Neural cell (in vitro differentiated cells): ENCODE measurements around the gene DOK4. TPM values are rescaled to one million over a fixed set of nuclear protein-coding genes. Genes with fewer than 3 reads are reported as not detected.

Source experiments
- H2AFZ ChIP-seq: fragments of 200-600, 300-800 bp; sonication (generic), shearing (Covaris generic); 2 replicates; pipeline ENCODE4 v1.6.0; 2014; ENCODE audit warnings: low read depth, mild to moderate bottlenecking, antibody characterized with exemption, low read length, moderate library complexity
- H3F3A ChIP-seq: fragments of 200-600 bp; shearing (Covaris generic); 2 replicates; pipeline ENCODE4 v1.6.1; 2016; ENCODE audit warnings: mild to moderate bottlenecking, moderate library complexity, mixed read lengths, antibody characterized with exemption, low read length; ENCODE audit not compliant: insufficient read depth, poor library complexity, severe bottlenecking
- H3K27ac ChIP-seq: fragments of 200-600, 300-800 bp; sonication (generic), shearing (Covaris generic); 2 replicates; pipeline ENCODE4 v1.5.1; 2014; ENCODE audit warnings: mild to moderate bottlenecking, low read length, moderate library complexity
- H3K27me3 ChIP-seq: fragments of 300-800, 200-600 bp; sonication (generic), shearing (Covaris generic); 2 replicates; pipeline ENCODE4 v1.6.0; 2014; ENCODE audit warnings: mild to moderate bottlenecking, low read depth, low read length, moderate library complexity; ENCODE audit not compliant: insufficient read depth
- H3K36me3 ChIP-seq: fragments of 300-800, 200-600 bp; sonication (generic), shearing (Covaris generic); 2 replicates; pipeline ENCODE4 v1.5.1; 2014; ENCODE audit warnings: mild to moderate bottlenecking, antibody characterized with exemption, low read length, moderate library complexity; ENCODE audit not compliant: insufficient read depth
- H3K4me2 ChIP-seq: fragments of 300-800, 200-600 bp; sonication (generic), shearing (Covaris generic); 2 replicates; pipeline ENCODE4 v1.6.0; 2014; ENCODE audit warnings: mild to moderate bottlenecking, low read length
- H3K4me3 ChIP-seq: fragments of 300-800, 200-600 bp; sonication (generic), shearing (Covaris generic); 2 replicates; pipeline ENCODE4 v1.5.1; 2014; ENCODE audit warnings: mild to moderate bottlenecking, low read length, moderate library complexity
- H3K79me2 ChIP-seq: fragments of 200-600 bp; shearing (Covaris generic); replicated peaks from 2 replicates; pipeline ENCODE4 v1.6.0; 2014; ENCODE audit warnings: mild to moderate bottlenecking, low read length, moderate library complexity; ENCODE audit not compliant: insufficient read depth
- H3K9ac ChIP-seq: fragments of 300-800, 200-600 bp; sonication (generic), shearing (Covaris generic); 2 replicates; pipeline ENCODE4 v1.6.1; 2016; ENCODE audit warnings: mild to moderate bottlenecking, low read length, mixed read lengths
- H3K9me2 ChIP-seq: fragments of 200-600 bp; shearing (Covaris generic); 2 replicates; pipeline ENCODE4 v1.6.1; 2016; ENCODE audit warnings: mild to moderate bottlenecking, low read length, mixed read lengths; ENCODE audit not compliant: insufficient read depth
- H3K9me3 ChIP-seq: fragments of 200-600, 300-800 bp; sonication (generic), shearing (Covaris generic); 2 replicates; pipeline ENCODE4 v1.6.1; 2016; ENCODE audit warnings: mild to moderate bottlenecking, mixed run types, low read length, moderate library complexity, mixed read lengths
- H4K20me1 ChIP-seq: fragments of 200-600 bp; shearing (Covaris generic); 2 replicates; pipeline ENCODE4 v1.6.1; 2016; ENCODE audit warnings: mild to moderate bottlenecking, mixed run types; ENCODE audit not compliant: insufficient read depth
- EP300 ChIP-seq: fragments of 450-650 bp; conservative IDR thresholded peaks from 2 replicates; pipeline ENCODE4 v1.6.1; 2014; ENCODE audit warnings: antibody characterized with exemption, mild to moderate bottlenecking, moderate library complexity; ENCODE audit not compliant: poor library complexity, severe bottlenecking
- EZH2 ChIP-seq: fragments of 200-600, 300-800 bp; shearing (Covaris generic), sonication (generic); IDR thresholded peaks from 2 replicates; pipeline ENCODE4 v1.6.1; 2014; ENCODE audit warnings: antibody characterized with exemption, low read length, borderline replicate concordance, mild to moderate bottlenecking; ENCODE audit not compliant: insufficient read depth, poor library complexity, severe bottlenecking
- MXI1 ChIP-seq: fragments of 450-650 bp; conservative IDR thresholded peaks from 2 replicates; pipeline ENCODE4 v1.6.1; 2014; ENCODE audit warnings: antibody characterized with exemption, mild to moderate bottlenecking; ENCODE audit not compliant: poor library complexity, severe bottlenecking
- POLR2AphosphoS5 ChIP-seq: IDR thresholded peaks from 2 replicates; pipeline ENCODE4 v1.6.1; 2012
- RAD21 ChIP-seq: fragments of 450-650 bp; conservative IDR thresholded peaks from 2 replicates; pipeline ENCODE4 v1.6.1; 2014; ENCODE audit warnings: antibody characterized with exemption, mild to moderate bottlenecking, moderate library complexity
- SMC3 ChIP-seq: fragments of 450-650 bp; conservative IDR thresholded peaks from 2 replicates; pipeline ENCODE4 v1.6.1; 2014; ENCODE audit warnings: antibody characterized with exemption, mild to moderate bottlenecking, moderate library complexity; ENCODE audit not compliant: poor library complexity
- TAF1 ChIP-seq: IDR thresholded peaks from 2 replicates; pipeline ENCODE4 v1.6.1; 2012; ENCODE audit warnings: low read depth
- polyA plus RNA-seq: library from polyadenylated mRNA; depleted of rRNA; stranded (reverse); fragments of >200 nt; gene quantifications from 2 replicates; pipeline ENCODE4 v1.2.3, GENCODE V29; 2014
- TF ChIP-seq, protein P1 (sequence below): IDR thresholded peaks from 2 replicates; pipeline ENCODE4 v1.6.1; 2012; ENCODE audit warnings: borderline replicate concordance
- TF ChIP-seq, protein P2 (sequence below): fragments of 450-650 bp; IDR thresholded peaks from 2 replicates; pipeline ENCODE4 v1.5.1; 2014; ENCODE audit warnings: antibody characterized with exemption, mild to moderate bottlenecking, moderate library complexity; ENCODE audit not compliant: poor library complexity, severe bottlenecking

Gene DOK4
- polyA plus RNA-seq, 1 donor from 2014 or later, result 214 TPM

DNA sequence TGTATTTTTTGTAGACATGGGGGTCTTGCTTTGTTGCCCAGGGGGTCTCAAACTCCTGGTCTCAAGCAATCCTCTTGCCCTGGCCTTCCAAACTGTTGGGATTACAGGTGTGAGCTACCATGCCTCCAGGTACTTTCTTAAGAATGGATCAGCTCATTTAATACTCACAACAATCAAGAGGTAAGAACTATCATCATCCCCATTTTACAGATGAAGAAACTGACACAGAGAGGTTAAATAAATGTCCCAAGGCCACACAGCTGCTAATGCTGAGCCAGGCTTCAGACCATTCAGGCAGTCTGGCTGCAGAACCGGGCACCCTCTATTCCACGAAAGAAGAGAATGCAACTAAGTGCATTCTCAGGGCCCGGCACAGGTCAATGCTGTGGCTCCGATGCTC, 28.1 kb upstream of the DOK4 start:
- no peaks in the 10 kb centered on the region for H3F3A ChIP-seq
- H3K27ac ChIP-seq, result no peak overlapping the region
- H3K36me3 ChIP-seq, result no peaks in the 10 kb centered on the region
- no peaks in the 10 kb centered on the region for H3K9me2 ChIP-seq
- no peaks in the 10 kb centered on the region for H4K20me1 ChIP-seq
- H2AFZ ChIP-seq, result no peak overlapping the region
- H3K4me3 ChIP-seq, result no peak overlapping the region
- no peak overlapping the region for H3K4me2 ChIP-seq
- H3K79me2 ChIP-seq, result no peaks in the 10 kb centered on the region
- H3K9me3 ChIP-seq, result no peaks in the 10 kb centered on the region
- H3K9ac ChIP-seq, result no peak overlapping the region
- TF ChIP-seq TAF1 (no peak), MXI1 (no peak), EZH2 (no peak), EP300 (no peak), SMC3 (no peak), POLR2AphosphoS5 (no peak), RAD21 (no peak)
- TF ChIP-seq, protein P1, sequence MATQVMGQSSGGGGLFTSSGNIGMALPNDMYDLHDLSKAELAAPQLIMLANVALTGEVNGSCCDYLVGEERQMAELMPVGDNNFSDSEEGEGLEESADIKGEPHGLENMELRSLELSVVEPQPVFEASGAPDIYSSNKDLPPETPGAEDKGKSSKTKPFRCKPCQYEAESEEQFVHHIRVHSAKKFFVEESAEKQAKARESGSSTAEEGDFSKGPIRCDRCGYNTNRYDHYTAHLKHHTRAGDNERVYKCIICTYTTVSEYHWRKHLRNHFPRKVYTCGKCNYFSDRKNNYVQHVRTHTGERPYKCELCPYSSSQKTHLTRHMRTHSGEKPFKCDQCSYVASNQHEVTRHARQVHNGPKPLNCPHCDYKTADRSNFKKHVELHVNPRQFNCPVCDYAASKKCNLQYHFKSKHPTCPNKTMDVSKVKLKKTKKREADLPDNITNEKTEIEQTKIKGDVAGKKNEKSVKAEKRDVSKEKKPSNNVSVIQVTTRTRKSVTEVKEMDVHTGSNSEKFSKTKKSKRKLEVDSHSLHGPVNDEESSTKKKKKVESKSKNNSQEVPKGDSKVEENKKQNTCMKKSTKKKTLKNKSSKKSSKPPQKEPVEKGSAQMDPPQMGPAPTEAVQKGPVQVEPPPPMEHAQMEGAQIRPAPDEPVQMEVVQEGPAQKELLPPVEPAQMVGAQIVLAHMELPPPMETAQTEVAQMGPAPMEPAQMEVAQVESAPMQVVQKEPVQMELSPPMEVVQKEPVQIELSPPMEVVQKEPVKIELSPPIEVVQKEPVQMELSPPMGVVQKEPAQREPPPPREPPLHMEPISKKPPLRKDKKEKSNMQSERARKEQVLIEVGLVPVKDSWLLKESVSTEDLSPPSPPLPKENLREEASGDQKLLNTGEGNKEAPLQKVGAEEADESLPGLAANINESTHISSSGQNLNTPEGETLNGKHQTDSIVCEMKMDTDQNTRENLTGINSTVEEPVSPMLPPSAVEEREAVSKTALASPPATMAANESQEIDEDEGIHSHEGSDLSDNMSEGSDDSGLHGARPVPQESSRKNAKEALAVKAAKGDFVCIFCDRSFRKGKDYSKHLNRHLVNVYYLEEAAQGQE, result no peak
- TF ChIP-seq, protein P2, sequence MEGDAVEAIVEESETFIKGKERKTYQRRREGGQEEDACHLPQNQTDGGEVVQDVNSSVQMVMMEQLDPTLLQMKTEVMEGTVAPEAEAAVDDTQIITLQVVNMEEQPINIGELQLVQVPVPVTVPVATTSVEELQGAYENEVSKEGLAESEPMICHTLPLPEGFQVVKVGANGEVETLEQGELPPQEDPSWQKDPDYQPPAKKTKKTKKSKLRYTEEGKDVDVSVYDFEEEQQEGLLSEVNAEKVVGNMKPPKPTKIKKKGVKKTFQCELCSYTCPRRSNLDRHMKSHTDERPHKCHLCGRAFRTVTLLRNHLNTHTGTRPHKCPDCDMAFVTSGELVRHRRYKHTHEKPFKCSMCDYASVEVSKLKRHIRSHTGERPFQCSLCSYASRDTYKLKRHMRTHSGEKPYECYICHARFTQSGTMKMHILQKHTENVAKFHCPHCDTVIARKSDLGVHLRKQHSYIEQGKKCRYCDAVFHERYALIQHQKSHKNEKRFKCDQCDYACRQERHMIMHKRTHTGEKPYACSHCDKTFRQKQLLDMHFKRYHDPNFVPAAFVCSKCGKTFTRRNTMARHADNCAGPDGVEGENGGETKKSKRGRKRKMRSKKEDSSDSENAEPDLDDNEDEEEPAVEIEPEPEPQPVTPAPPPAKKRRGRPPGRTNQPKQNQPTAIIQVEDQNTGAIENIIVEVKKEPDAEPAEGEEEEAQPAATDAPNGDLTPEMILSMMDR, result no peak
- no peaks in the 10 kb centered on the region for H3K27me3 ChIP-seq

DNA sequence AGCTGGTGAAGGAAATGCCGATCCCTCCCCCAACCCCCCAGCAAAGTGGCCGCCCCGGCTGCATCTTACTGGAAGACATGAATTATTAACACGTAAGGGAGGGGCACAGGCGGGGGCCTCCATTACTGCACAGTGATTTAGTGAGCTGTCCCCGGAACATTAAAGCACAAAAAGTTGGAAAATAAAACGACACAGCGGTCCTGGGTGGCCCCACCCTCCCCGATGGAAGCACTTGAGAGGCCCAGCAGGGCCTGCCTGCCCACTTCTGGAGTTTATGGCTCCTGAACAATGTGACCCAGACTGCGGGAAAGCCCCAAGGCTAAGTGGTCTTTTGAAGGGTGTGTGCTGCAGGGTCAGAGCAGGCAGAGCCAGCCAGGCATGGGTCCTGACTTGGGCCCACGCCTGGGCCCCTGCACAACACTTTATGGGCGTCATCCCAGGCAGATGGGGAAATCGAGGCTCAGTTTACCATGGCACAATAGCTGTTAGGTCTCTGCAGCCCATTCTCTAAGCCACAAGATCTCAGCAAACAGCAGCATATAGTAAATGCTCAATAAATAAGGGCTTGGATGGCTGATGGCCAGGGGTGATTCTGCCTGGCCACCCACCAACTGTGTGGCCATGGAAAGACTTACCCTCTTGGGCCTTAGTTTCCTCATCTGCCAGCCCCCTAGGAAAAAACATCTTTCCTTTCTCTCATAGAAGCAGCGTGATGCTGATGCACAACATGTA, 27.2 kb upstream of the DOK4 start:
- H3K9ac ChIP-seq, result no peak overlapping the region
- no peak overlapping the region for H3K4me2 ChIP-seq
- no peak overlapping the region for H2AFZ ChIP-seq
- no peak overlapping the region for H3K4me3 ChIP-seq
- H4K20me1 ChIP-seq, result no peaks in the 10 kb centered on the region
- no peaks in the 10 kb centered on the region for H3K36me3 ChIP-seq
- no peaks in the 10 kb centered on the region for H3K9me2 ChIP-seq
- no peak for TF ChIP-seq MXI1
- TF ChIP-seq, protein P2, result no peak
- no peak for TF ChIP-seq POLR2AphosphoS5
- no peak for TF ChIP-seq RAD21
- TF ChIP-seq, protein P1, result no peak
- no peak for TF ChIP-seq EZH2
- TF ChIP-seq TAF1, result no peak
- no peak for TF ChIP-seq EP300
- no peak for TF ChIP-seq SMC3
- no peak overlapping the region for H3K27ac ChIP-seq
- no peaks in the 10 kb centered on the region for H3K79me2 ChIP-seq
- no peaks in the 10 kb centered on the region for H3K9me3 ChIP-seq
- no peaks in the 10 kb centered on the region for H3K27me3 ChIP-seq
- H3F3A ChIP-seq, result no peaks in the 10 kb centered on the region
